ENCODE results near the gene RASAL1. TPM values are rescaled to one million over a fixed set of nuclear protein-coding genes. Genes with fewer than 3 reads are reported as not detected.

RASAL1 gene
- total RNA-seq, 1 donor from 2014 or later = 0.64 TPM

DNA sequence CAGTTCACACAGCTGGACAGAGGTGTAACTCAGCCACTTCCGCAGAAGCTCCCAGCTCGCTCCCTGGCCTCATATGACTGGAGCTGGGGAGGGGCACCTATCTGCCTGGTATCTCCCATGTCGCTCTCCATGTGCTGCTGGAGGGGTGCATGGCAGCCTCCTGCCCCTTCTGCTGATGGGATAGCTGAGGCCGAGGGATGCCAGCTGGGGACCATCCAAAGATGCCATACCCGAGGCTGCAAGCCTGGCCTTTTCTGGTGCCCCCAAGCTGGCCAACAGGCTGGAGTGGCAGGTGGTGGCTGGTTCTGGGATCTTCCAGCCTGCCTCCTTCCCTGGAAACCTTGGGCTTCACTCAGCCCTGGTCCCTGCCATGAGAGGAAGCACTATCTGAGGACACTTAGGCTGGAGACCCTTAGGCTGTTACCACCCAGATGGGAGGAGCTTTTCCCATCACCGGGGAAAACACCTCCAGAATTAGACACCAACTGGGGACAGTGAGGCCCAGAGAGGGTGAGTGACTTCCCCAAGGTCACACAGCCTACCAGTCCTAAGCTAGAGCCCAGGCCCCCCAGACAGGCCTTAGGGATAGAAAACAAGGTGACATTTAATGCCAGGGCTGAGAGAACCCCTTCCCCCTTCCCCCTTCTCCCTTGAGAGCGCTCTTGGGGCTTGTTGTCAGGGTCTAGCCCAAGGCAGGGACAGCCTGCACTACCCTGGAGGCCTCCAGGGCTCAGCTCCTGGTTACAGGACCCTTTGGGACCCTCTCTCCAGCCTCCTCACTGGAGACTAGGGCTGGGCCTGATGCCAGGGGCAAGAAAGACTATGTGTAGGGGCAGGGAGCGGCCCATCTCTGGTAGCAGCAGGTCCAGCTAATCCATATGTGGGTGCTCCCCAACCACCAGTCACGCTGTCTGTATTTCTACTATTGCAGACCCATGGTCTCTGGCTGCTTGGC lies 71.9 kb downstream of the RASAL1 start:
- intact Hi-C loops (cut with DNase I) = no loop called here
- H3K27me3 ChIP-seq = peaks cover 11% of the 10 kb centered on the region
- no peak overlapping the region for H3K4me3 ChIP-seq
- H3K9me3 ChIP-seq = no peaks in the 10 kb centered on the region
- no peak overlapping the region for H3K27ac ChIP-seq
- no peaks in the 10 kb centered on the region for H3K36me3 ChIP-seq
- TF ChIP-seq, protein P1, sequence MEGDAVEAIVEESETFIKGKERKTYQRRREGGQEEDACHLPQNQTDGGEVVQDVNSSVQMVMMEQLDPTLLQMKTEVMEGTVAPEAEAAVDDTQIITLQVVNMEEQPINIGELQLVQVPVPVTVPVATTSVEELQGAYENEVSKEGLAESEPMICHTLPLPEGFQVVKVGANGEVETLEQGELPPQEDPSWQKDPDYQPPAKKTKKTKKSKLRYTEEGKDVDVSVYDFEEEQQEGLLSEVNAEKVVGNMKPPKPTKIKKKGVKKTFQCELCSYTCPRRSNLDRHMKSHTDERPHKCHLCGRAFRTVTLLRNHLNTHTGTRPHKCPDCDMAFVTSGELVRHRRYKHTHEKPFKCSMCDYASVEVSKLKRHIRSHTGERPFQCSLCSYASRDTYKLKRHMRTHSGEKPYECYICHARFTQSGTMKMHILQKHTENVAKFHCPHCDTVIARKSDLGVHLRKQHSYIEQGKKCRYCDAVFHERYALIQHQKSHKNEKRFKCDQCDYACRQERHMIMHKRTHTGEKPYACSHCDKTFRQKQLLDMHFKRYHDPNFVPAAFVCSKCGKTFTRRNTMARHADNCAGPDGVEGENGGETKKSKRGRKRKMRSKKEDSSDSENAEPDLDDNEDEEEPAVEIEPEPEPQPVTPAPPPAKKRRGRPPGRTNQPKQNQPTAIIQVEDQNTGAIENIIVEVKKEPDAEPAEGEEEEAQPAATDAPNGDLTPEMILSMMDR (IDR thresholded peaks at IDR 0.05) = no peak
- peak in 1 of 2 donors; percentile 57 for DNase-seq (ENCODE audit: low spot score in 2 of 2)
- H3K4me1 ChIP-seq = no peaks in the 10 kb centered on the region

DNA sequence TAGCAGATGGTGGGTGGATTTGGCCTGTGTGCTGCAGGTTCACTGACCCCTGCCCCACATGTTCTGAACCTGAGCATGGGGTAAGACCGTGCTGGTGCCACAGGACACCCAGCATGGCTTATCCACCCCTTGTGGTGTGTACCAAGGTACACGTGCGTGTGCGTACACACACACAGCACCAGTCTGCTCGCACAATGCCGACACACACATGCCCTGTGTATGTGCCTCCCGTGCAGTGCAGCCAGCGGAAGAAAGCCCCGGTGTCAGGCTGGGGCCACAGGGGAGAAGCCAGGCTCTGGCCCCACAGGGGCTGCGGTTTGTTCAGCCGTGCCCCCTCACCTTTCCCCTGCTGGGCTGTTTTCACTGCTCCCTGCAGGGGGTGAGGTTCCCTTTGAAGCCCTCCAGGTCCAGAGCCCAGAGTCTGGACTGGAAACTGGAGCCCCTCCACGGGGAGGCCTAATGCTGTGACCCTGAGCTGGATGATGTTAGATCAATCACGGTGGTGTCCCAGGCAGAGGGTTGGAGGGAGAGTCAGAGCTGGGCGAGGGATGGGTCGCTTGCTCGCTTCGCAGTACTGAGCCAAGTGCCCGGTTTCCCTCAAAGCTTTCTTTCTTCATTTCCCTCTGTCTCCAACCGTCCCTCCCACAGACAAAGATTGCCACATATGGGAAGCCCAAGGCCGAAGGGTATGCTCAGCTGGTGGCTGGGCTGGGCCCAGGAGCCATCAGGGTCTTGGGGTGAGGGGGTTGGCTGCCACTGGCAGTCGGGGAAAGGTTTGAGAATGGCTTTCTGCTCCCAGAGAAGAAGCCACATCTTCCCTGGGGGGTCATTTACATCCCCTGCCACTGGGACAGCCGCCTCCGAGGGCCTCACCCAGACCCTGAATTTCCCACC lies 72.8 kb downstream of the RASAL1 start:
- Histone ChIP-seq H3K4me1 (no peaks in the 10 kb centered on the region), H3K27ac (no peak overlapping the region), H3K27me3 (peaks cover 11% of the 10 kb centered on the region), H3K9me3 (no peaks in the 10 kb centered on the region), H3K36me3 (no peaks in the 10 kb centered on the region), H3K4me3 (no peak overlapping the region)
- intact Hi-C loops (cut with DNase I) = no loop called here
- TF ChIP-seq, protein P1 (IDR thresholded peaks at IDR 0.05) = no peak
- DNase-seq (ENCODE audit: low spot score in 2 of 2) = no peak

DNA sequence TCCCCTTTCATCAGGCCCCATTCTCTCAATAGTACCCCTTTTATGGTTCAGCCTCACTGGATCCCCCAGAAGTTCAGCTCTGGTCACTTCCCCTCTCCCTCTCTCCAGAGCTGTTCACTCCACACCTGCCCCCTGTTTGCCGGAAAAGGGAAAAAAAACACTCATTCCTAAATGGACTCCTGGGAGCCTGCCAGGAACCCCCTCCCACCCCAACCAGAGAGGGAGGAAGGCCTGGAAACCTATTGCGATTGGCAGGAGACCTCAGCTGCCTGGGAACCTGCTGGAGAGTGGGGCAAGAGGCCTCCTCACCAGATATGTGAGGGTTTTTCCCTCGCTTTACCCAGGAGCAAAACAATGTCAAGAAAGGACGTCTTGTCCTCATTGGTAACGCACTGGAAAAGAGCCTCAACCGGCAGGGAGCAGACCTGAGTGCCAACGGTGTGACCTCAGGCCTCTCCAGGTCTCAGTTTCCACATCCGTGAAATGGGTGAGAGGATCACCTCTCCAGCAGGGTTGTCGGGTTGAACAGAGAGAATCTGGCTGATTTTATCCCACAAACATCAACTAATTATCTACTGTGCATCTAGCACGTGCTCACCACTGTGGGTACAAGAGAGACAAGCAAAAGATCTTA lies 74.4 kb downstream of the RASAL1 start:
- Histone ChIP-seq H3K27ac (no peak overlapping the region), H3K4me1 (peaks cover 0 to 9% of the 10 kb centered on the region in 2 donors), H3K27me3 (peaks cover 17% of the 10 kb centered on the region), H3K4me3 (no peak overlapping the region), H3K9me3 (no peaks in the 10 kb centered on the region), H3K36me3 (no peaks in the 10 kb centered on the region)
- intact Hi-C loops (cut with DNase I) = no loop called here
- TF ChIP-seq, protein P1 (IDR thresholded peaks at IDR 0.05) = no peak
- DNase-seq (ENCODE audit: low spot score in 2 of 2) = no peak

DNA sequence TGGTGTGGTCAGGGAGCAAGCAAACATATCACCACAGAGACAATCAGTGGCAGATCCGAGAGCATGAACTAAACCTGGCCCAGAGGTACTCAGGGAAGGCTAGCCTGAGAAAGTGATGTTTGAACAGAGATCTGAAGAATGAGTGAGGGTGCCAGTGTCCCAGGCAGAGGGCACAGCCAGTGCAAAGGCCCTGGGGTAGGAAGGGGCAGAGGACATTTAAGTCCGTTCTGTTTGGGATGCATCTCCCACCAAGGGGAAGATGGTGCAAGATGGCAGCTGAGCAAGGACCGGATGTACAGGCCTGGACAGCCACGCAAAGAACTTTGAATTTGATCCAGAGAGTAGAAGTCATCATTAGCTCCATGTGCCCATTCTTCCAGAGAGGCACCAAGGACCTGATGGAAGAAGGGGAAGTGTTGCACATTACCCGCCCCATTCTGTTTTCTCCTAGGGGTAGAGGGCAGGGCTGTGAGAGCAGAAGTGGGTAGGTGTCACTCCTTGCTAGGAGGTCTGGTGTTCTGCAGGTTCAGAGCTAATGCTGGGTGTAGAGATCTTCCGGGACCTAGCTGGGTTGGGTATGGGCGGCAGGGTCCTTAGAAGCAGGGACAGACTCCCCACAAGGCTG lies 75.1 kb downstream of the RASAL1 start:
- Histone ChIP-seq H3K27ac (no peak overlapping the region), H3K4me1 (peaks cover 0 to 9% of the 10 kb centered on the region in 2 donors), H3K36me3 (no peaks in the 10 kb centered on the region), H3K27me3 (peaks cover 17% of the 10 kb centered on the region), H3K4me3 (no peak overlapping the region), H3K9me3 (no peaks in the 10 kb centered on the region)
- no peak for DNase-seq (ENCODE audit: low spot score in 2 of 2)
- TF ChIP-seq, protein P1 (IDR thresholded peaks at IDR 0.05) = no peak
- intact Hi-C loops (cut with DNase I) = no loop called here

DNA sequence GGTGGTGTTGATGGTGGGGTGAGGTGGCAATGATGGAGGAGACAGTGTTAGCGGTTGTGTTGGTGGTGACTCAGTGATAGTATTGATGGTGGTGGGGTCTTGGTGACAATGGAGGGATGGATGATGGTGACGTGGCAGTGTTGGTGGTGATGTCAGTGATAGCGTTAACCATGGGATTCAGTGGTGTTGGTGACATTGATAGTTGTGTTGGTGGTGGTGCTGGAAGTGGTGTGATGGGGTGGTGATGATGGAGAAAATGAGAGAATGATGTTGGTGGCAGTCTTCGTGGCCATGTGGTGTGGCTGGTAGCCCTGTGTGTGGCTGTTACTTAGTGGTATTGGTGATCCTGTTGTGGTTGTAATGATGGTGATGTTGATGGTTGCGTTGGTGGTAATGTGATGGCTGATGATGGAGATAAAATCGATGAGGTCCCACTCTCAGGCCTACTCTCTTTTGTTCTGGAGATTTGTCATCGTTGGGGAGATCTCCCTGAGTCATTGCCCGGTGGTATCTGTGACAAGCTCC lies 76.4 kb downstream of the RASAL1 start:
- intact Hi-C loops (cut with DNase I) = no loop called here
- Histone ChIP-seq H3K4me3 (no peak overlapping the region), H3K27ac (no peak overlapping the region), H3K4me1 (peaks cover 0 to 9% of the 10 kb centered on the region in 2 donors), H3K27me3 (peaks cover 9% of the 10 kb centered on the region), H3K9me3 (no peaks in the 10 kb centered on the region), H3K36me3 (no peaks in the 10 kb centered on the region)
- TF ChIP-seq, protein P1 (IDR thresholded peaks at IDR 0.05) = no peak
- DNase-seq (ENCODE audit: low spot score in 2 of 2) = no peak

Data from ascending aorta (tissue), 2 donors.